DMS114 treated with DMSO at 0.1 percent for 48 hours (cell line): ENCODE results near the gene RASD2.
"Not testable (repeated sequence)": the region's sequence is repeated elsewhere in the genome, so short reads cannot be mapped to it uniquely, and the experiment has no call there.

Source experiments
- DNase-seq: peaks from one replicate; lab custom pipeline; 2025; ENCODE audit not compliant: unreplicated experiment; lab: John Stamatoyannopoulos, UW

RASD2 gene

DNA sequence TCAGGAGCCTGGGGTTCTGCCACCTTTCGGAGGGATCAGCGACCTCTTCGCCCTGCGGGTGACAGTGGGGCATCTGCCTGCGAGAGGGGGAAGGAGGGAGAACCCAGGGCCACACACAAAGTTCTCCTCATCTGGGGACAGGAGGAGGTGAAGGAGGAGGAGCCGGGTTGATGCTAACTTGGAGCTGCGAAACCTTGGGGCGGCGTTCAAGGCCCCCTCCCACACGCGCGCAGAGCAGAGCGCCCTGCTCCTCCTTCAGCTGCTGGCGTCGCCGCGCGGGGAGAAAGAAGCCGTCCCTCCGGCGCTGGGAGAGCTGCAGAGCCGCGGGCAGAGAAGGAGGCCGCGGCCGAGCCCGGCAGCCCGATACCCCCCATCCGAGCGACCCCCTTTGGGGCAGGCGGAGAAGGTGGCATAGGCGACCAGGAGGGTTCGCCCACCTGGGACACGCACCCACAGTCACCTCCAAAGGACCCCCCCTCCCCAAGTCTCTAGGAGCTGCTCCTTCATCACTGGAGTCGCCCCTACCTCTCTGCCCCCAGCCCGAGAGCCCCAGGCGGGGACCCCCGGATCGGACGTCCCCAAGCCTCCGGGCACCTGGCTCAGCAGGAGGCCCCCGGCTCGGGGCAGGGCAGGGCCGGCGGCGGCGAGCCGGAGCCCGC is at the start of gene RASD2:
RASD2 (plus strand) TSS at position 237 of the 659 bp plus-strand sequence. CDS start 5,979 bp downstream, outside the sequence.
- DNase-seq: no peak

DNA sequence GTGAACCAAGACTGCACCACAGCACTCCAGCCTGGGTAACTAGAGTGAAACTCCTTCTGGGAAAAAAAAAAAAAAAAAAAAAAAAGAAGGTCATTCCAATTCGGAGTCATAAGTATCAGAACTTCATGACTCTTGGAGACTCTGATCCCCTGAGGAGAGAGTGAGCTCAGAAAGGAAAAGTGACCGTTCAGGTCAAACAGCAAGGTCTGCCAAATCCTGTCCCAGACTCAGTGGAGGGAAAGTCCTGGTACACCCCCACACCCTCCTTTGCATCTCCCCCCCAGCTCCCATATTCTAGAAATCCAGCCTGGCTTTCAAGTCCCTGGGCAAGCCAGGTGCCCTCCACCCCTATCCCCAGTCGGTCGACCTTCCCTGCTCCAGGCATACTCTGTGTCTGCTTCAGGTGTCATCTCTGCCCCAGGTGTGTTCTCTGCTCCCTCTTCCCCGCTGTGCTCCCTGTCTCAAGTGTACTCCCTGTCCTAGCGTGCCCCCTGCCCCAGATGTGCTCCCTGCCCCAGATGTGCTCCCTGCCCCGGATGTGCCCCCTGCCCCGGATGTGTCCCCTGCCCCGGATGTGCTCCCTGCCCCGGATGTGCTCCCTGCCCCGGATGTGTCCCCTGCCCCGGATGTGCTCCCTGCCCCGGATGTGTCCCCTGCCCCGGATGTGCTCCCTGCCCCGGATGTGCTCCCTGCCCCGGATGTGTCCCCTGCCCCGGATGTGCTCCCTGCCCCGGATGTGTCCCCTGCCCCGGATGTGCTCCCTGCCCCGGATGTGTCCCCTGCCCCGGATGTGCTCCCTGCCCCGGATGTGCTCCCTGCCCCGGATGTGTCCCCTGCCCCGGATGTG is 49.3 kb upstream of the RASD2 start:
- DNase-seq: not testable (repeated sequence)

DNA sequence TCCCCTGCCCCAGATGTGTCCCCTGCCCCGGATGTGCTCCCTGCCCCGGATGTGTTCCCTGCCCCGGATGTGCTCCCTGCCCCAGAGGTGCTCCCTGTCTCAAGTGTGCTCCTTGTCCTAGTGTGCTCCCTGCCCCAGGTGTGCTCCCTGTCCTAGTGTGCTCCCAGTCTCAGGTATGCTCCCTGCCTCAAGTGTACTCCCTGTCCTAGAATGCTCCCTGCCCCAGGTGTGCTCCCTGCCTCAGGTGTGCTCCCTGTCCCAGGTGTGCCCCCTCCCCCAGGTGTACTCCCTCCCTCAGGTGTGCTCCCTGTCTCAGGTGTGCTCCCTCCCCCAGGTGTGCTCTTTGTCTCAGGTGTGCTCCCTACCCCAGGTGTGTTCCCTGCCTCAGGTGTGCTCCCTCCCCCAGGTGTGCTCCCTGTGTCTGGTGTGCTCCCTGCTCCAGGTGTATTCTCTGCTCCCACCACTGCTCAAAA is 48.7 kb upstream of the RASD2 start:
- DNase-seq: no peak

GRCh38 chr22:35493074-35493473 is 47.6 kb upstream of the RASD2 start:
- DNase-seq: no peak

DNA sequence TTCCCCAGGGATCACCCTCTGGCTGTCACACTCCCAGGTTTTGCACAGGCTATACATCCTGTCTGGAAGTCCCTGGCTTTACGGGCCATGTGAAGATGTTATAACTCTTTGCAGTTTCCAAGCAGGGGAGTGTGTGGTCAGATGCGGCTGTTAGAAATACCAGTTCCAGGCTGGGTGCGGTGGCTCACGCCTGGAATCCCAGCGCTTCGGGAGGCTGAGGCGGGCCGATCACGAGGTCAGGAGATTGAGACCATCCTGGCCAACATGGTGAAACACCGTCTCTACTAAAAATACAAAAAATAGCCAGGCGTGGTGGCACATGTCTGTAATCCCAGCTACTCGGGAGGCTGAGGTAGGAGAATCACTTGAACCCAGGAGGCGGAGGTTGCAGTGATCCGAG is 44.9 kb upstream of the RASD2 start:
- not testable (repeated sequence) for DNase-seq

DNA sequence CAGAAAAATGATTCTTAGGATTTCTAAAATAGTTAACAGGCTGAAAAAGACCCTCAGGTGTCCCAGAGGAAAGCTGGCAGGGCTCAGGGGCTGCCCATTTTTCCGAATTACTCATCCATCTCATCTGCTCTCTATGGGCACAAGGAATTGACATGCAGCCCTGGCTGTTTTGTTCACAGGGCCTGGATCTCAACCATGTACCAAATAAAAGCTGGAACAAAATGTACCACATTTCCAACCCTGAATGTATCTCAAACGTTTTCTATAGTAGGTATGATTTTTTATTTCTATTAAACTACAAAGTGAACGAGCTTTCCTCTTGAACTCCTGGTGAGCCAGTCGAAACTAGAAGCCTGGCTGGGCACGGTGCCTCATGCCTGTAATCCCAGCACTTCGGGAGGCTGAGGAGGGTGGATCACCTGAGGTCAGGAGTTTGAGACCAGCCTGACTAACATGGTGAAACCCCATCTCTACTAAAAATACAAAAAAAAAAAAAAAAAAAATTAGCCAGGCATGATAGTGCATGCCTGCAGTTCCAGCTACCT is 43.8 kb upstream of the RASD2 start:
- no peak for DNase-seq

DNA sequence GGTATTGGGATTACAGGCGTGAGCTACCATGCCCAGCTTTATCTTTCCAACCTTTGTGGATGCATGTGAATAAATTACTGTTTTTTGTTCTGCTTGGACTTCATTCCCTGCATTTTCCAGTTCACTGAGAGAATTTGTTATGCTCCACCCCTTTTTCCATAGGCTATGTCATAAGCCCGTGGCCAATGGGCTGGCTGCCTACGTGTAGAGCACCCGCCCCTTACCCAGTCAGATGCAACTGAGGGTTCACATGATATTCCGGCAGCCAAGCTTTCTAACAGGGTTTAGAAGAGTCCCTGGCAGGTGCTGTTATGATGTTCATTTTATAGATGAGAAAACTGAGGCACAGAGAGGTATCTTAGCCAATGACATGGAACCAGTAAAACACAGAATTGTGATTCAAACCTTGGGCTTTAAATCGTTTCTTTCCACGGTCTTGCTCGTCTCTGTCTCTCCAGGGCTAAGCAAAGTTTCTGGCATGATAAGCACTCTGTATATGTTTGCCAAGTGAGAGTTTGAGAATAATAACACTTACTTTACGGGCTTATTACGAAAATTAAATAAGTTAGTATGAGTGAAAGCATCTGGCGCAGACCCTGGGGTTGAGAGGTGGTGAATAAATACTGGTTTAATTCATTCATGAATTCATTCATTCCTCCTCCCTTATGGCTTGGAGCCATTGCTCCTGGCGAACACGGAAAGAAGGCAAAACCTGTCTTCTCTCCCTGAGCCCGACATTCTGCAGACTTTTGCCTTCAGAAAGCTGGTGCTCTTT is 42.4 kb upstream of the RASD2 start:
- no peak for DNase-seq

DNA sequence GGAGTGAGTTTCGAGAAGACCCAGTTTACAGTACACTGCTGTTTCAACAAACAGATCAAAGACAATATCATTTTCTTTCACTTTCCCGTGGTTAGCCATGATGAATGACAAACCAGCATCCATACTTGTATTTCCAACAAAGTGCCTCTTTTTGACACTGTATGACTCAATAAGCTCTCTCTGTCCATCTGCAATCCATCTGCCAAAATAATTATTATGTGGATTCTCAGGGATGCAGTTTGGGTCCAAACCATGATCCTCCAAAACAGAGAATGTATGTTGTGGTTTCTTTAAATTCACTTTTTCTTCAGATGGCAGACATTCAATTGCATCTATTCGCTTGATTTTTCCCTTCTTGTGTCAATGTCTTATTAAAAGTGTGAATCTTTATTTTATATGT is 37.8 kb upstream of the RASD2 start:
- DNase-seq: no peak

DNA sequence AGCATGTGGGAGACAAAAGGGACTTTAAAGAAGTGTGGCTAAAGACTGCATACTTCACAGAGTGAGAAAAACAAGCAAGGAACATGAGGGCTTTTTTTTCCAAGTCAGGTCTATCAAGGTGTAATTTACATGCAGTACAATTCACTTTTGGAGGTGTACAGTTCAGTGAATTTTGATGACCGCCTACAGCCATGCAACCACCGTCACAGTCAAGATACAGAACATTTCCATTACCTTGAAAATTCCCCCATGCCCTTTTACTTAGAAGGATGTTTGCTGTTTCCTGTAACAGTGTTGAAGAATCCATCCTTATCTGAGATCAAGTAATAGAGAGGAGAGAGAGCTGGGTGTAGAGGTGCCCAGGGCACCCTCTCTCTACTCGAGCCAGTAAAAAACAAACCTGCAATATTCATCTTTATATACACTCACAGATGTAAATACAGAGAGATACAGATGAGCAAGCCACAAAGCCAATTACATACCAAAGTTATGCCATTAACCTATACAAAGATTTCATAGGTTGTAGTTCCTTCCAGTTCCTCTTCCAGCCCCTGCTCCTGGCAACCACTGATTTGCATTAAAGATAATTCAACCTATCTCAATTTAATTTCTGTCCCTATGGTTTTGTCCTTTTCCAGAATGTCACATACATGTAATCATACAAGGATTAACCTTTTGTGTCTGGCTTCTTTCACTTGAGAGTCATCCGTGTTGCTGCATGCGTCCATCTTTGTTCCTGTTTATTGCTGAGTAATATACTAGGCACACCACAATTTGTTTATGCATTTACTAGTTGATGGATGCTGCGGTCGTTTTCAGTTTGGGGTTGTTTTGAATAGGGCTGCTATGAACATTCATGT is 35.0 kb upstream of the RASD2 start:
- DNase-seq: no peak

DNA sequence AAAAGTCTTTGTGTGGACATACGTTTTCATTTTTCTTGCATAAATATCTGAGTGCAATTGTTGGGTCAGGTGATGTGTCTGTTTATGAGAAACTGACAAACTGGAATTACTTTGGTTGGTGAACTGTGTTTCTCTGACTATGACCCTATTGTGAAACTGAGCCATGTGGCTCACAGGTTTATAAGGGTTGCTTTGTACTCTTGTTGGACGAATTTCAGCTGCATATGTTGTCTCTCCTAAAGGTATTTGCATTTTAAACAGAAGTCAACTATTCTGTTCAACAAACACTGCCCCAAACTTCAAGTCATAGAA is 34.4 kb upstream of the RASD2 start:
- no peak for DNase-seq

DNA sequence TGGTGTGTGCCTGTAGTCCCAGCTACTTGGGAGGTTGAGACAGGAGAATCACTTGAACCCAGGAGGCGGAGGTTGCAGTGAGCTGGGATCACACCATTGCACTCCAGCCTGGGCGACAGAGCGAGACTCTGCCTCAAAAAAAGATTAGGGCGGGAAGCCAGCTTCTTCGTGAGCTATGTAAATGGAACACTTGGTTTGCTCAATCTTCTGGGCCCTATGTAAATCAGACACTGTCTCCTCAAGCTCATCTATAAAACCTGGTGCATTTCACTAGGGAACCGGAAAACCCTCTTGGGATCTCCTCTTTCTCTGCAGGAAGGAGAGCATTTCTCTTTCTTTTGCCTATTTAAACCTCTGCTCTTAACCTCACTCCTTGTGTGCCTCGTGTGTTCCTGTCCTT is 32.8 kb upstream of the RASD2 start:
- not testable (repeated sequence) for DNase-seq

- no peak for DNase-seq
Observed at GRCh38 chr22:35509451-35509850, 31.2 kb upstream of the RASD2 start.

DNA sequence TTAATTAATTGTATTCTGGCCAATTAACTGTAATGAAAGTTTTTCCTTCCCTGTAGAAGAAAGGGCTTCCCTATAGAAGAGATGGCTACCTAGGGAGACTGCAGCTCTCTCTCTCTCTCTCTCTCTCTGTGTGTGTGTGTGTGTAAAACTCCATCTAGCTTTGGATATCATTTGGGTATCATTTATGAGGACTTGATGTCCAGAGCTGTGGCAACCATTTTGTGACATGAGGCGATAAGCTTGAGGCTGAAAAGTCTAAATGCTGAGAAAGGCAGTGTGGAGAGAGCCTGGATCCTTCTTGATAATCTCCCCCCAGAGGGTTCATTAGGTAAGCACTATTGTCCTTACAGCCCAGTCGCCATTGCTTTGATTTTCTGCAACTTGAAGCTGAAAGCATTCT is 30.7 kb upstream of the RASD2 start:
- DNase-seq: no peak

DNA sequence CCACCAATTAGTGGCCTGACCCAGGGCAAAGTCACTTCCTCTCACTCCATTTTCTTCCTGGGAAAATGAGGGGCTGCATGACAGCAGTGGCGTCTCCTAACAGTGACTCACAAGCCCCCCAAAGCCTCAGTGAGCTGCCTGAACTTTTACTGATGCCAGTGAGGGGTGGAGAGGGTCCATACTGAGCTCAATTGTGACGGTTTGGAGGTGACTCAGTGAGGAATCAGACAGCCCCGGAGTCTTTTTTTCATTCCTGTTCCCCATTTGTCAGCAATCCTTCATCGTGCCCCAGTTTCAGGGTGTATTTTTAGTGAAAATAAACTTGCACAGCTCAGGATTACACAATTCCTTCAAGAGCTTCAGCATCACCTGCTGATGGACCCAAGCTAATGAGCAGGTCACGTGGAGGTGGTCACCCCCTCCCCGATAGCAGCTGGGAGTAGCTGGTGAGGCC is 30.1 kb upstream of the RASD2 start:
- no peak for DNase-seq

- no peak for DNase-seq
Observed at GRCh38 chr22:35510951-35511350, 29.7 kb upstream of the RASD2 start.

DNA sequence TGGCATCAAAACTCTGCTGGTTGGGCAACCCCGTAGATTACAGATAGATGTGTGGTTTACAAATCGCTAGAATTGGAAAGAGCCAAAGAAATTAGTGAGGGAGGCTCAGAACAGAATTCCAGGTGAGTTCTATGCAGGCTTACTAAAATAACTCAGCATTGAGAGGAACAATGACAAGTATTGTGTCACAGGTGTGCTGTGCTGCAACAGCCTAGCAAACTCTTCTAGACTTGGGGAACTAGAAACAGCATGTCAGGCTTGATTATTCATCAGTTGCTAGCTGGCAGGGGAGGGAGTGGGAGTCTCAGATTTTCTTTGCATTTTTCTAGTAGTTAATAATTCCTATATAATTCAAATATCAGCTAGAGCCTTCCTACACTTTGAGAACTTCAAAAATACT is 26.3 kb upstream of the RASD2 start:
- no peak for DNase-seq

- not testable (repeated sequence) for DNase-seq
Observed at GRCh38 chr22:35515952-35516351, 24.7 kb upstream of the RASD2 start.

DNA sequence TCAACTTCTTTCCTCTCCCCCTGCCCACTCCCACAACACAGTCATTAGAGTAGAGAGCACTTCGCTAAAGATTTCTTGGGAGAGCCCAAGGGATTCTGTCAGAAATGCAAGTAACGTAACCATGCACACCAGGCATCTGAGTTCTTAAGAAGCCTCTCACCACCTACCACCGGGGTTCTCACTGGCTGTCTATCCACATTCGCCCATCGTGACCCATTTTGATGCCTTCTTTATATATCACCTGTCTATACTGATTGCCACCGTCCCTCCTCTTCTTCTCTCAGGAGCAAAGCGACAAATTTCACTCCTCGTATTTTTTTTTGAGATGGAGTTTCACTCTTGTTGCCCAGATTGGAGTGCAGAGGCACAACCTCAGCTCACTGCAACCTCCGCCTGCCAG is 23.9 kb upstream of the RASD2 start:
- DNase-seq: no peak

DNA sequence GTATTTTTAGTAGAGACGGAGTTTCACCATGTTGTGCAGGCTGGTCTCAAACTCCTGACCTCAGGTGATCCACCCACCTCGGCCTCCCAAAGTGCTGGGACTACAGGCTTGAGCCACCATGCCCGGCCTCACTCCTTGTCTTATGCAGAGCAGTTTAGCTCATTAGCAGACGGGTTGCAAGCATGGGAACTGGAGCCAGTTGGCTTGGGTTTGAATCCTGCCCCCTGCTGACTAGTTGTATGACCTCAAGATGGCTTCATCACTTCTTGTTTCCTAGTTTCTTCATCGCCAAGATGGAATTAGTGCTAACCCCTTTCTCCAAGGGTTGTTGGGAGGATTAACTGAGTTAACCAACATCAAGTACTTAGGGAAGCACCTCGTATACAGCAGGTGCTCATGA is 23.4 kb upstream of the RASD2 start:
- DNase-seq: no peak

DNA sequence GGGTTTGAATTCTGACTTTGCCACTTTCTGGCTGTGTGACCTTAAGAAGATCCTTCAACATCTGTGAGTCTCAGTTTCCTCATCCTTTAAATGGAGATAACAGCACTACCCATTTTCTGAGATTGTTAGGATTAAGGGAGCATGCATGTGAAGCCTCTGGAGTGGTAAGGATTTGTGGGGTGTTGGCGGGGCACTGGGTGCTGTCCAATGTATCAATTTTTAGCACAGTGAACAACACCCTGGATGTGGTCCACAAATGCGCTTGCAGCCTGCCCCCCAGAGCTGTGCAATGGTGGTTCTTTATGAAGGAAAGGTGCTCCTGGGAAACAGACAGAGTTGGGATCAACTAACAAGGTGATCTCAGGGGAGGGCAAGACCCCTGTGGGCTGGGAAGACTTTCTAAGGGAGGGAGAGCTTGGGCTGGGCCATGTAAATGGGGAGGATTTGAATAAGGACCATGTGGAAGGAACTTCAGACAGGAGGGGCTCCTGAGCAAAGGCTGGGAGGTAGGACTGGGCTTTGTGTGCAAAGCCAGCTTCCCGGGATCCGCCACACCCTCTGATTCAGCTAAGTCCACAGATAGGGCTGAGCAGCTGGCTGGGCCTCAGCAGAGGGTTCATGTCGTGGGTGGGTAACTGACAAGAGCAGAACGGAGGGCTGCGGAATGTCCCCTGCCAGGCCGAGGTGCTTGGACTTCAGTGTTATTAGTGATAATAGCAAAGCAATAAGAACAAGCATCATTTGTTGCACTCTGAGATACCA is 22.7 kb upstream of the RASD2 start:
- DNase-seq: no peak
